Peyer's patch (tissue), 4 donors: Measurements from ENCODE around the gene PIP5K1B.

ENCODE experiments used
- CTCF ChIP-seq, 6 experiments: fragments of 450-650 bp in 4 of 6; fragments of 200-600 bp in 2 of 6; sonication (generic) in 1 of 6; IDR thresholded peaks; one replicate each; pipeline ENCODE4 v1.5.1; 2017 to 2019; ENCODE audit warnings: antibody characterized with exemption in 6 of 6, mild to moderate bottlenecking in 3 of 6, moderate library complexity in 1 of 6
- POLR2A ChIP-seq, 2 donors: fragments of 450-650 bp; IDR thresholded peaks; one replicate each; pipeline ENCODE4 v1.5.1; 2017; ENCODE audit warnings: antibody characterized with exemption in 2 of 2, mild to moderate bottlenecking in 2 of 2, moderate library complexity in 2 of 2

DNA sequence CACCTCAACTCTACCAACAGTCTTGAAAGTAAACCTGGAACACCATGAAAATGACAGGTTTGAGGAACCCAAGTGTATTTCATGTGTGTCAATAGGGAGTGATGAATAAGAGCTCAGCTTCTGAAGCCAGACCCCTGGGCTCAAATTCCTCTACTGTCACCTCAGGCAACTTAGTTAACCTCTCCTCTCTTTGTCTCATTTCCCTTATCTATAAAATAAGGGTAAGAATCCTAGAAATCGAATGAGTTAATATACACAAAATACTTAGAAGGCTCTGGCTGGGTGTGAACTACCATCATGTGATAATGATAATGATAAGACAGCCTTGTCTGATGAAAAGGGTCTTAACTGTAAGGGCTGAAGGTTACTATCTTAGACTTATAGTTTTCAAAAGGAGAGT is 66.3 kb downstream of the PIP5K1B start:
- TF ChIP-seq CTCF (IDR thresholded peaks at IDR 0.05), result no peak
- TF ChIP-seq POLR2A (IDR thresholded peaks at IDR 0.05), result no peak
